Caco-2 (cell line): ENCODE data around the gene SCOC. TPM values are rescaled to one million over a fixed set of nuclear protein-coding genes. Genes with fewer than 3 reads are reported as not detected.

ENCODE experiments used
- BruUV-seq: library from RNA; stranded (reverse); fragments of 400-500 nt; replicated peaks from 2 replicates; lab custom pipeline; 2021; lab: Mats Ljungman, UMichigan
- CTCF ChIA-PET: fragments of 300-600 bp; sonication (Branson Sonifier 250); formaldehyde crosslinking; loops from one replicate; lab custom pipeline; 2022; ENCODE audit warnings: antibody characterized with exemption; lab: Charles Lee
- POLR2A ChIA-PET: fragments of 300-600 bp; sonication (Branson Sonifier 250); formaldehyde crosslinking; loops from one replicate; lab custom pipeline; 2022; ENCODE audit warnings: antibody characterized with exemption; lab: Charles Lee
- DNase-seq, 2 experiments: peaks; one replicate each; pipeline versions ENCODE4 v3.0.0 to v3.0.0-alpha.2; 2020 to 2022
- H3K27me3 ChIP-seq: replicated peaks from 2 replicates; pipeline ENCODE4 v1.6.0; 2011; ENCODE audit warnings: low read length; ENCODE audit not compliant: control insufficient read depth, insufficient read depth
- H3K36me3 ChIP-seq: 2 replicates; pipeline ENCODE4 v1.5.1; 2011; ENCODE audit warnings: low read length; ENCODE audit not compliant: control insufficient read depth, insufficient read depth
- H3K4me1 ChIP-seq: fragments of 250-450 bp; sonication (Bioruptor Pico); 2 replicates; pipeline ENCODE4 v1.5.1; 2020; ENCODE audit warnings: mild to moderate bottlenecking
- H3K4me3 ChIP-seq: 2 replicates; pipeline ENCODE4 v1.5.1; 2011; ENCODE audit warnings: low read depth, mild to moderate bottlenecking, control low read depth, low read length
- H3K9me3 ChIP-seq: fragments of 250-450 bp; sonication (Bioruptor Pico); 2 replicates; pipeline ENCODE4 v1.5.1; 2020; ENCODE audit warnings: mild to moderate bottlenecking, moderate library complexity
- H3K27ac Mint-ChIP-seq: one replicate; pipeline ENCODE4 v1.8.0; 2022; ENCODE audit warnings: mixed read lengths; ENCODE audit not compliant: unreplicated experiment
- H3K27me3 Mint-ChIP-seq: one replicate; pipeline ENCODE4 v1.8.0; 2022; ENCODE audit warnings: mixed read lengths; ENCODE audit not compliant: insufficient read depth, unreplicated experiment
- H3K36me3 Mint-ChIP-seq: one replicate; pipeline ENCODE4 v1.8.0; 2022; ENCODE audit warnings: mild to moderate bottlenecking, mixed read lengths; ENCODE audit not compliant: insufficient read depth, unreplicated experiment
- H3K4me1 Mint-ChIP-seq: one replicate; pipeline ENCODE4 v1.8.0; 2022; ENCODE audit warnings: low read depth, mixed read lengths; ENCODE audit not compliant: unreplicated experiment
- H3K4me3 Mint-ChIP-seq: one replicate; pipeline ENCODE4 v1.8.0; 2022; ENCODE audit warnings: mild to moderate bottlenecking, moderate library complexity, mixed read lengths; ENCODE audit not compliant: unreplicated experiment
- H3K9me3 Mint-ChIP-seq: one replicate; pipeline ENCODE4 v1.8.0; 2022; ENCODE audit warnings: mixed read lengths; ENCODE audit not compliant: unreplicated experiment
- intact Hi-C: fragments of 100-400 bp; cut with micrococcal nuclease; formaldehyde crosslinking; loops from one replicate; pipeline ENCODE4 v1.10.0; 2022; ENCODE audit not compliant: unreplicated experiment
- total RNA-seq: library from RNA; stranded (reverse); gene quantifications from 2 replicates; pipeline ENCODE4 v1.2.3, GENCODE V29; 2022
- TF ChIP-seq, protein P1 (sequence below), 2 experiments: fragments of 200-600 bp in 1 of 2; IDR thresholded peaks; 1 replicate in 1 of 2; 2 replicates in 1 of 2; pipeline versions ENCODE4 v1.5.1 to v1.8.0; 2011 to 2022; ENCODE audit warnings: antibody characterized with exemption in 1 of 2, control low read depth in 1 of 2, inconsistent platforms in 1 of 2, low read depth in 1 of 2, low read length in 1 of 2, mild to moderate bottlenecking in 1 of 2, moderate library complexity in 1 of 2; ENCODE audit not compliant: insufficient read depth in 1 of 2, severe bottlenecking in 1 of 2, unreplicated experiment in 1 of 2

SCOC gene
- total RNA-seq, 1 experiment from 2014 or later: 39.6 TPM

DNA sequence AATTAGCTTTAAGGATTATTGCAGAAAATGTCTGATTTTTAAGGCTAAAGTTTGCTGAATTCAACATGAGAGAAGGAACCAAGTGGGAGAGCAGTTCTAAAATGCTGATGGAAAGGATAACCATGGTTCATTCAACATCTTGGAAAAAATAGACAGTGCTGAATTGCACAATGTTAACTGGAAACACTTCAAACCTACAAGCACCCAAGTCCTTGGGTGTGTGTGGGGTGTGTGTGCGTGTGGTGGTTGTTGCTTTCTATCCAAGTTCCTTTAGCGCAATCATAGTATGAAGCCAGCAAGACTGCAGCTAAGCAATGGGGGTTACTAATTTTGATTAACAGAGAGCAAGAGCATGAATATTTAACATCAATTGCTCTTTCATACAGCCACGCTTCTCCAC, 29.3 kb upstream of the SCOC start:
- Histone ChIP-seq H3K9me3 (no peaks in the 10 kb centered on the region), H3K4me3 (no peak overlapping the region), H3K36me3 (no peaks in the 10 kb centered on the region), H3K27me3 (no peaks in the 10 kb centered on the region), H3K4me1 (peaks cover 6% of the 10 kb centered on the region; the same call in 1 of the 2 replicates)
- intact Hi-C loops: no loop called here
- Mint-ChIP-seq H3K36me3 (no peaks in the 10 kb centered on the region), H3K4me3 (no peak overlapping the region), H3K27ac (no peak overlapping the region), H3K9me3 (no peaks in the 10 kb centered on the region), H3K4me1 (peaks cover 7% of the 10 kb centered on the region), H3K27me3 (no peaks in the 10 kb centered on the region)
- DNase-seq: no peak
- CTCF ChIA-PET: no interaction called here
- TF ChIP-seq, protein P1, sequence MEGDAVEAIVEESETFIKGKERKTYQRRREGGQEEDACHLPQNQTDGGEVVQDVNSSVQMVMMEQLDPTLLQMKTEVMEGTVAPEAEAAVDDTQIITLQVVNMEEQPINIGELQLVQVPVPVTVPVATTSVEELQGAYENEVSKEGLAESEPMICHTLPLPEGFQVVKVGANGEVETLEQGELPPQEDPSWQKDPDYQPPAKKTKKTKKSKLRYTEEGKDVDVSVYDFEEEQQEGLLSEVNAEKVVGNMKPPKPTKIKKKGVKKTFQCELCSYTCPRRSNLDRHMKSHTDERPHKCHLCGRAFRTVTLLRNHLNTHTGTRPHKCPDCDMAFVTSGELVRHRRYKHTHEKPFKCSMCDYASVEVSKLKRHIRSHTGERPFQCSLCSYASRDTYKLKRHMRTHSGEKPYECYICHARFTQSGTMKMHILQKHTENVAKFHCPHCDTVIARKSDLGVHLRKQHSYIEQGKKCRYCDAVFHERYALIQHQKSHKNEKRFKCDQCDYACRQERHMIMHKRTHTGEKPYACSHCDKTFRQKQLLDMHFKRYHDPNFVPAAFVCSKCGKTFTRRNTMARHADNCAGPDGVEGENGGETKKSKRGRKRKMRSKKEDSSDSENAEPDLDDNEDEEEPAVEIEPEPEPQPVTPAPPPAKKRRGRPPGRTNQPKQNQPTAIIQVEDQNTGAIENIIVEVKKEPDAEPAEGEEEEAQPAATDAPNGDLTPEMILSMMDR (IDR thresholded peaks at IDR 0.05; ENCODE audit: insufficient read depth in 1 of 2, low read depth in 1 of 2, low read length in 1 of 2, severe bottlenecking in 1 of 2, unreplicated experiment in 1 of 2): no peak
- no TSS peak for BruUV-seq
- POLR2A ChIA-PET: no interaction called here

DNA sequence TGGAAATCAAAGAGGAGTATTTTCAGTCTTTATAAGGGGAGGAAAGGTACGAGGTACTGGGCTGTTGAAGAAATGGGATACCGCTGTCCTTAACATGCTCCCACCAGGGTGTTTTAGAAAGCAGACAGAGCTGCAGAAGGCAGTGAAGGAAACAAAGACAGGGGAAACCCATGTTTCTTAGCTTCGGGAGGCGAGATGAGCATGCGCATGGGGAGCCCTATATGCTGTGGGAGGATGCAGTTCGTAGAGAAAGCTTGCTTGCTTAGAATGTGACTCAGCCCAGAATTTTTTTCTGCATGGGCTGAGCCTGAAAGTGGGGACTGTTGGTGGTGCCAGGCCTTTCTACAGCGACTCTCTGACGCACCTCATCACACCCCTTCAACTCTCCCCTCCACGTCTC, 28.8 kb upstream of the SCOC start:
- Mint-ChIP-seq H3K4me1 (peaks cover 7% of the 10 kb centered on the region), H3K27me3 (no peaks in the 10 kb centered on the region), H3K36me3 (no peaks in the 10 kb centered on the region), H3K27ac (no peak overlapping the region), H3K4me3 (no peak overlapping the region), H3K9me3 (no peaks in the 10 kb centered on the region)
- no TSS peak for BruUV-seq
- no peak overlapping the region for H3K4me3 ChIP-seq
- intact Hi-C loops: no loop called here
- ChIA-PET POLR2A (no interaction called here), CTCF (no interaction called here)
- H3K9me3 ChIP-seq: no peaks in the 10 kb centered on the region
- H3K4me1 ChIP-seq: peaks cover 6% of the 10 kb centered on the region; the same call in 1 of the 2 replicates
- TF ChIP-seq, protein P1 (IDR thresholded peaks at IDR 0.05; ENCODE audit: insufficient read depth in 1 of 2, low read depth in 1 of 2, low read length in 1 of 2, severe bottlenecking in 1 of 2, unreplicated experiment in 1 of 2): no peak
- no peaks in the 10 kb centered on the region for H3K27me3 ChIP-seq
- no peak for DNase-seq
- no peaks in the 10 kb centered on the region for H3K36me3 ChIP-seq

- no peaks in the 10 kb centered on the region for H3K36me3 ChIP-seq
- H3K9me3 Mint-ChIP-seq: no peaks in the 10 kb centered on the region
- no peaks in the 10 kb centered on the region for H3K27me3 Mint-ChIP-seq
- H3K36me3 Mint-ChIP-seq: no peaks in the 10 kb centered on the region
- no TSS peak for BruUV-seq
- TF ChIP-seq, protein P1 (IDR thresholded peaks at IDR 0.05; ENCODE audit: insufficient read depth in 1 of 2, low read depth in 1 of 2, low read length in 1 of 2, severe bottlenecking in 1 of 2, unreplicated experiment in 1 of 2): no peak
- H3K27me3 ChIP-seq: no peaks in the 10 kb centered on the region
- no peaks in the 10 kb centered on the region for H3K9me3 ChIP-seq
- ChIA-PET CTCF (interaction anchor here (1.0 kb wide), 1 partner anchor 20 kb away, joined by 3 read pairs; no protein-coding TSS in a partner anchor), POLR2A (no interaction called here)
- H3K4me3 Mint-ChIP-seq: no peak overlapping the region
- peaks cover 7% of the 10 kb centered on the region for H3K4me1 Mint-ChIP-seq
- H3K27ac Mint-ChIP-seq: no peak overlapping the region
- intact Hi-C loops: no loop called here
- DNase-seq: no peak
- H3K4me3 ChIP-seq: no peak overlapping the region
- peaks cover 6% of the 10 kb centered on the region; the same call in 1 of the 2 replicates for H3K4me1 ChIP-seq
Observed at GRCh38 chr4:140346136-140346535, 27.3 kb upstream of the SCOC start.
